Stimulated activated CD8-positive, alpha-beta memory T cell treated with anti-CD3 and anti-CD28 coated beads, Interleukin-7, amount 100 ng/mL, for 48 hours (primary cell): ENCODE measurements around the gene HNRNPF.
"Not testable (repeated sequence)": the region's sequence is repeated elsewhere in the genome, so short reads cannot be mapped to it uniquely, and the experiment has no call there.

ENCODE experiments used
- DNase-seq, 2 donors: peaks; one replicate each; pipeline ENCODE4 v3.0.0-alpha.2; 2020; ENCODE audit warnings: low read depth in 1 of 2; ENCODE audit errors: extremely low read depth in 1 of 2

Gene HNRNPF

GRCh38 chr10:43351301-43351700 lies 57.7 kb downstream of the HNRNPF start:
- no peak for DNase-seq

GRCh38 chr10:43350686-43351085 lies 58.3 kb downstream of the HNRNPF start:
- no peak for DNase-seq

- DNase-seq: no peak
Observed at GRCh38 chr10:43350156-43350555, 58.8 kb downstream of the HNRNPF start.

- peak; percentile 53 to 69 for DNase-seq
Observed at GRCh38 chr10:43348511-43349312, 60.3 kb downstream of the HNRNPF start.

GRCh38 chr10:43347997-43348396 lies 61.0 kb downstream of the HNRNPF start:
- no peak for DNase-seq

- DNase-seq: no peak
Observed at GRCh38 chr10:43344051-43344450, 64.9 kb downstream of the HNRNPF start.

- DNase-seq: no peak
Observed at GRCh38 chr10:43343126-43343525, 65.9 kb downstream of the HNRNPF start.

GRCh38 chr10:43342279-43343125 lies 66.5 kb downstream of the HNRNPF start:
- no peak for DNase-seq

- DNase-seq: no peak
Observed at GRCh38 chr10:43341450-43341849, 67.5 kb downstream of the HNRNPF start.

DNA sequence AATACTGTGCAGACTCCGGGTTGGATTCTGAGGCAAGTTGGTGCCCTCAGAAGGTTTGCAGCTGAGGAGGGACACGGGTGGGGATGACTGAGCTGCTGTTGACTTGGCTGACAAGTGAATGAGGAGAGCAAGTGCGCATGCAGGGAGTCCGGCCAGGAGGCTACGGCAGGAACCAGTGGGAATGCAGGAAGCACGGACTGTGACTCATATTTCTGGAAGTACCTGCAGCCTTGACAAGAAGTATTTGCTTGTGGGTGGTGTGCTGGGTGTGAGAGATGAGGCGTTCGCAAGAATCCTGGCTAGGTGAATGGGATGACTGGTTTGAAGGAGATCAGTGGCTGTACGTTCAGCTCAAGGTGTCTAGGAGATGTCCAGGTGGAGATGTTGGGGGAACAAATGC lies 68.4 kb downstream of the HNRNPF start:
- no peak for DNase-seq

GRCh38 chr10:43340101-43340500 lies 68.9 kb downstream of the HNRNPF start:
- no peak for DNase-seq

DNA sequence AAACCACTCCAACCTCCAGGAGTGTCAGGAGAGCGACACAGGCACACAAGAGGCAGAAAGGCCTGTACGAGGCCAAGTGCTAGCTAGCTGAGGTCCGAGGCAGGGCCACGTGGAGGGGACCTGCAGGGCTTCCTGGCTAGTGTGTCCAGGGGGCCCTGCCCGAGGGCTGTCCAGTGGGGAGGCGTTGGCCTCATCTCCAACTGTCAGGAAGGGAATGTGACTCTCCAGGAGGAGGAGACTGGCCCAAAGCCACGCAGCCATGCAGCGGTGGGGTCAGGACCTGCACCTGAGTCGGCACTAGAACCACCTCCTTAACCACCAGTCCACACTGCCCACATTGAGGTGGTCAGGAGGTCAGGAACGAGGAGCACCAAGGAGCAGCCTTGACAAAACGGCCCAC lies 69.8 kb downstream of the HNRNPF start:
- no peak for DNase-seq

GRCh38 chr10:43338117-43338516 lies 70.9 kb downstream of the HNRNPF start:
- DNase-seq: no peak

DNA sequence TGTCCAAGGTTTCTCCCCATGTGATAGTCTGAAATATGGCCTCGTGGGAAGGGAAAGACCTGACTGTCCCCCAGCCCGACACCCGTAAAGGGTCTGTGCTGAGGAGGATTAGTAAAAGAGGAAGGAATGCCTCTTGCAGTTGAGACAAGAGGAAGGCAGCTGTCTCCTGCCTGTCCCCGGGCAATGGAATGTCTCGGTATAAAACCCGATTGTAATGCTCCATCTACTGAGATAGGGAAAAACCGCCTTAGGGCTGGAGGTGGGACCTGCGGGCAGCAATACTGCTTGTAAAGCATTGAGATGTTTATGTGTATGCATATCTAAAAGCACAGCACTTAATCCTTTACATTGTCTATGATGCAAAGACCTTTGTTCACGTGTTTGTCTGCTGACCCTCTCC lies 71.5 kb downstream of the HNRNPF start:
- not testable (repeated sequence) for DNase-seq

GRCh38 chr10:43336641-43337318 lies 72.2 kb downstream of the HNRNPF start:
- DNase-seq: no peak

- DNase-seq: no peak
Observed at GRCh38 chr10:43336061-43336460, 72.9 kb downstream of the HNRNPF start.
